HepG2 (cell line): ENCODE results near the gene DOC2A. TPM values are rescaled to one million over a fixed set of nuclear protein-coding genes. Genes with fewer than 3 reads are reported as not detected.

Experiments used
- ATAD3A ChIP-seq: sonication (generic); formaldehyde crosslinking; IDR thresholded peaks from 2 replicates; pipeline ENCODE4 v1.4.0; 2020; ENCODE audit warnings: missing genetic modification reagents
- BORCS8-MEF2B ChIP-seq: sonication (generic); formaldehyde crosslinking; IDR thresholded peaks from 2 replicates; pipeline ENCODE4 v1.8.0; 2022; ENCODE audit warnings: mild to moderate bottlenecking, missing genetic modification reagents
- CBX2 ChIP-seq, 2 experiments: fragments of 200-600 bp in 1 of 2; sonication (generic); formaldehyde crosslinking in 1 of 2; IDR thresholded peaks; 2 replicates each; pipeline versions ENCODE4 v1.7.0 to v1.8.1; 2018 to 2022; ENCODE audit warnings: low read depth in 2 of 2, low read length in 1 of 2, mild to moderate bottlenecking in 1 of 2, missing genetic modification reagents in 1 of 2
- KDM1A ChIP-seq: IDR thresholded peaks from 2 replicates; pipeline ENCODE4 v1.6.1; 2016; ENCODE audit warnings: missing compliant biosample characterization
- PCBP1 ChIP-seq: fragments of 200-400 bp; formaldehyde crosslinking; IDR thresholded peaks from 2 replicates; pipeline ENCODE4 v1.6.1; 2017; ENCODE audit warnings: mild to moderate bottlenecking, low read depth, low read length, borderline replicate concordance
- SRF ChIP-seq: IDR thresholded peaks from 2 replicates; pipeline ENCODE4 v1.6.1; 2011; ENCODE audit warnings: mild to moderate bottlenecking, low read depth, low read length, moderate library complexity
- ZNF614 ChIP-seq: IDR thresholded peaks from 2 replicates; pipeline ENCODE4 v1.6.1; 2018; ENCODE audit warnings: missing biosample characterization, missing genetic modification reagents, inconsistent platforms, borderline replicate concordance
- polyA plus RNA-seq, 8 experiments: library from polyadenylated mRNA; depleted of rRNA in 3 of 8; stranded (reverse) in 7 of 8; unstranded in 1 of 8; fragments of >200 nt; fragmentation: Illumina TruSeq in 4 of 8; extraction: Trizol in 4 of 8; gene quantifications; 2 replicates each; pipeline versions ENCODE4 v1.2.1 to v1.2.3, GENCODE V29; 2011 to 2016; ENCODE audit warnings: low read depth in 4 of 8, missing spikeins in 1 of 8, mixed read lengths in 1 of 8; ENCODE audit not compliant: insufficient read depth in 1 of 8
- total RNA-seq, 5 experiments: library from RNA; depleted of rRNA; stranded (reverse); fragments of >200 nt; fragmentation: Illumina TruSeq; extraction: Trizol; gene quantifications; 2 replicates each; pipeline ENCODE4 v1.2.3, GENCODE V29; 2016; ENCODE audit warnings: low read depth in 1 of 5
- TF ChIP-seq, protein P1 (sequence below): sonication (generic); formaldehyde crosslinking; IDR thresholded peaks from 2 replicates; pipeline ENCODE4 v1.5.1; 2020; ENCODE audit warnings: mild to moderate bottlenecking, missing genetic modification reagents, borderline replicate concordance
- TF ChIP-seq, protein P2 (sequence below): sonication (generic); formaldehyde crosslinking; IDR thresholded peaks from 2 replicates; pipeline ENCODE4 v1.4.0; 2020; ENCODE audit warnings: missing genetic modification reagents
- TF ChIP-seq, protein P3 (sequence below): sonication (generic); formaldehyde crosslinking; IDR thresholded peaks from 2 replicates; pipeline ENCODE4 v1.4.0; 2020; ENCODE audit warnings: mild to moderate bottlenecking, missing genetic modification reagents
- TF ChIP-seq, protein P4 (sequence below): sonication (generic); formaldehyde crosslinking; IDR thresholded peaks from 2 replicates; pipeline ENCODE4 v1.4.0; 2020; ENCODE audit warnings: missing genetic modification reagents

DOC2A gene
- total and polyA plus RNA-seq, 2 of the 13 experiments (the other 11 are each of a cell fraction or from before 2014, with no cell fraction given), result 0.15 to 0.55 TPM

DNA sequence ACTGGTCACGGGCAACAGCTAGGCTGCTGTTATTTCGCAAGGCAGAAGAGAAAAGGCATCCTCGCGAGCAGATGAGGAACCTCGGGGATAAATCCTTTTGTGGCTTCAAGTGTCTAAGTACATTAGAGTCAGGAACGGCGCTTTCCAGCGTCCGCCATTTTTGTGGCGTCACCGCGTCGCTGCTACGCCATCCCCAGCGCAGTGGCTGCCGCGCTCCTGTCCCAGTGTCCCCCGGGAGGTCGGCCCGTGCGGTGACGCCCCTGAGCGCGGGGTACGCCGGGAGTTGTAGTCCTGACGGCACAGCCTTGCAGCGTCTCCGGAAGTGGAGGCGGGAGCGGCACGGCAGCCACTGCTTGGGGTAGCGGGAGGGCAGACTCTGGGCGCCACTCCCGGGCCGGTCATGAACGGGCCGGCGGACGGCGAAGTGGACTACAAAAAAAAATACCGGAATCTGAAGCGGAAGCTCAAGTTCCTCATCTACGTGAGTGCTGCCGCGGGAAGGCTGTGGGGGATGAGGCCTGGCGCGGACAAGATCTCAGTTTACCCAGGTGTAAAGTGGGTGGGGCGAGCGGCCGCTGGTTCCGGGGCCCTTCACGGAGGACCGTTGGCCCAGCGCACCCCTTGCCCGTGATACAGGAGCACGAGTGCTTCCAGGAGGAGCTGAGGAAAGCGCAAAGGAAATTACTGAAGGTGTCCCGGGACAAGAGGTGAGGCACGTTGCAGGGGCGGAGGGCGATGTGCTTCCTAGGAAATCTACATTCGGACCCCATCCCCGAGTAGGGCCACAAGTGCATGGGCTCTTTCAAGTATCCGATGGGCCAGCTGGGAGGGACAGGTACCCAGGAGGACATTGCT is 14.7 kb downstream of the DOC2A start, which contains the start of gene INO80E (continued):
- TF ChIP-seq, protein P1, sequence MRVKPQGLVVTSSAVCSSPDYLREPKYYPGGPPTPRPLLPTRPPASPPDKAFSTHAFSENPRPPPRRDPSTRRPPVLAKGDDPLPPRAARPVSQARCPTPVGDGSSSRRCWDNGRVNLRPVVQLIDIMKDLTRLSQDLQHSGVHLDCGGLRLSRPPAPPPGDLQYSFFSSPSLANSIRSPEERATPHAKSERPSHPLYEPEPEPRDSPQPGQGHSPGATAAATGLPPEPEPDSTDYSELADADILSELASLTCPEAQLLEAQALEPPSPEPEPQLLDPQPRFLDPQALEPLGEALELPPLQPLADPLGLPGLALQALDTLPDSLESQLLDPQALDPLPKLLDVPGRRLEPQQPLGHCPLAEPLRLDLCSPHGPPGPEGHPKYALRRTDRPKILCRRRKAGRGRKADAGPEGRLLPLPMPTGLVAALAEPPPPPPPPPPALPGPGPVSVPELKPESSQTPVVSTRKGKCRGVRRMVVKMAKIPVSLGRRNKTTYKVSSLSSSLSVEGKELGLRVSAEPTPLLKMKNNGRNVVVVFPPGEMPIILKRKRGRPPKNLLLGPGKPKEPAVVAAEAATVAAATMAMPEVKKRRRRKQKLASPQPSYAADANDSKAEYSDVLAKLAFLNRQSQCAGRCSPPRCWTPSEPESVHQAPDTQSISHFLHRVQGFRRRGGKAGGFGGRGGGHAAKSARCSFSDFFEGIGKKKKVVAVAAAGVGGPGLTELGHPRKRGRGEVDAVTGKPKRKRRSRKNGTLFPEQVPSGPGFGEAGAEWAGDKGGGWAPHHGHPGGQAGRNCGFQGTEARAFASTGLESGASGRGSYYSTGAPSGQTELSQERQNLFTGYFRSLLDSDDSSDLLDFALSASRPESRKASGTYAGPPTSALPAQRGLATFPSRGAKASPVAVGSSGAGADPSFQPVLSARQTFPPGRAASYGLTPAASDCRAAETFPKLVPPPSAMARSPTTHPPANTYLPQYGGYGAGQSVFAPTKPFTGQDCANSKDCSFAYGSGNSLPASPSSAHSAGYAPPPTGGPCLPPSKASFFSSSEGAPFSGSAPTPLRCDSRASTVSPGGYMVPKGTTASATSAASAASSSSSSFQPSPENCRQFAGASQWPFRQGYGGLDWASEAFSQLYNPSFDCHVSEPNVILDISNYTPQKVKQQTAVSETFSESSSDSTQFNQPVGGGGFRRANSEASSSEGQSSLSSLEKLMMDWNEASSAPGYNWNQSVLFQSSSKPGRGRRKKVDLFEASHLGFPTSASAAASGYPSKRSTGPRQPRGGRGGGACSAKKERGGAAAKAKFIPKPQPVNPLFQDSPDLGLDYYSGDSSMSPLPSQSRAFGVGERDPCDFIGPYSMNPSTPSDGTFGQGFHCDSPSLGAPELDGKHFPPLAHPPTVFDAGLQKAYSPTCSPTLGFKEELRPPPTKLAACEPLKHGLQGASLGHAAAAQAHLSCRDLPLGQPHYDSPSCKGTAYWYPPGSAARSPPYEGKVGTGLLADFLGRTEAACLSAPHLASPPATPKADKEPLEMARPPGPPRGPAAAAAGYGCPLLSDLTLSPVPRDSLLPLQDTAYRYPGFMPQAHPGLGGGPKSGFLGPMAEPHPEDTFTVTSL (CRISPR knock-in tag), result no peak
- TF ChIP-seq, protein P2, sequence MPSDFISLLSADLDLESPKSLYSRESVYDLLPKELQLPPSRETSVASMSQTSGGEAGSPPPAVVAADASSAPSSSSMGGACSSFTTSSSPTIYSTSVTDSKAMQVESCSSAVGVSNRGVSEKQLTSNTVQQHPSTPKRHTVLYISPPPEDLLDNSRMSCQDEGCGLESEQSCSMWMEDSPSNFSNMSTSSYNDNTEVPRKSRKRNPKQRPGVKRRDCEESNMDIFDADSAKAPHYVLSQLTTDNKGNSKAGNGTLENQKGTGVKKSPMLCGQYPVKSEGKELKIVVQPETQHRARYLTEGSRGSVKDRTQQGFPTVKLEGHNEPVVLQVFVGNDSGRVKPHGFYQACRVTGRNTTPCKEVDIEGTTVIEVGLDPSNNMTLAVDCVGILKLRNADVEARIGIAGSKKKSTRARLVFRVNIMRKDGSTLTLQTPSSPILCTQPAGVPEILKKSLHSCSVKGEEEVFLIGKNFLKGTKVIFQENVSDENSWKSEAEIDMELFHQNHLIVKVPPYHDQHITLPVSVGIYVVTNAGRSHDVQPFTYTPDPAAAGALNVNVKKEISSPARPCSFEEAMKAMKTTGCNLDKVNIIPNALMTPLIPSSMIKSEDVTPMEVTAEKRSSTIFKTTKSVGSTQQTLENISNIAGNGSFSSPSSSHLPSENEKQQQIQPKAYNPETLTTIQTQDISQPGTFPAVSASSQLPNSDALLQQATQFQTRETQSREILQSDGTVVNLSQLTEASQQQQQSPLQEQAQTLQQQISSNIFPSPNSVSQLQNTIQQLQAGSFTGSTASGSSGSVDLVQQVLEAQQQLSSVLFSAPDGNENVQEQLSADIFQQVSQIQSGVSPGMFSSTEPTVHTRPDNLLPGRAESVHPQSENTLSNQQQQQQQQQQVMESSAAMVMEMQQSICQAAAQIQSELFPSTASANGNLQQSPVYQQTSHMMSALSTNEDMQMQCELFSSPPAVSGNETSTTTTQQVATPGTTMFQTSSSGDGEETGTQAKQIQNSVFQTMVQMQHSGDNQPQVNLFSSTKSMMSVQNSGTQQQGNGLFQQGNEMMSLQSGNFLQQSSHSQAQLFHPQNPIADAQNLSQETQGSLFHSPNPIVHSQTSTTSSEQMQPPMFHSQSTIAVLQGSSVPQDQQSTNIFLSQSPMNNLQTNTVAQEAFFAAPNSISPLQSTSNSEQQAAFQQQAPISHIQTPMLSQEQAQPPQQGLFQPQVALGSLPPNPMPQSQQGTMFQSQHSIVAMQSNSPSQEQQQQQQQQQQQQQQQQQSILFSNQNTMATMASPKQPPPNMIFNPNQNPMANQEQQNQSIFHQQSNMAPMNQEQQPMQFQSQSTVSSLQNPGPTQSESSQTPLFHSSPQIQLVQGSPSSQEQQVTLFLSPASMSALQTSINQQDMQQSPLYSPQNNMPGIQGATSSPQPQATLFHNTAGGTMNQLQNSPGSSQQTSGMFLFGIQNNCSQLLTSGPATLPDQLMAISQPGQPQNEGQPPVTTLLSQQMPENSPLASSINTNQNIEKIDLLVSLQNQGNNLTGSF (CRISPR knock-in tag), result peak; percentile 61; the same call in 1 of the 2 replicates
- TF ChIP-seq CBX2 (IDR thresholded peaks at IDR 0.05; ENCODE audit: low read depth, low read length), result no peak
- no peak for TF ChIP-seq CBX2 (CRISPR knock-in tag; IDR thresholded peaks at IDR 0.05; ENCODE audit: low read depth)
- TF ChIP-seq, protein P3, sequence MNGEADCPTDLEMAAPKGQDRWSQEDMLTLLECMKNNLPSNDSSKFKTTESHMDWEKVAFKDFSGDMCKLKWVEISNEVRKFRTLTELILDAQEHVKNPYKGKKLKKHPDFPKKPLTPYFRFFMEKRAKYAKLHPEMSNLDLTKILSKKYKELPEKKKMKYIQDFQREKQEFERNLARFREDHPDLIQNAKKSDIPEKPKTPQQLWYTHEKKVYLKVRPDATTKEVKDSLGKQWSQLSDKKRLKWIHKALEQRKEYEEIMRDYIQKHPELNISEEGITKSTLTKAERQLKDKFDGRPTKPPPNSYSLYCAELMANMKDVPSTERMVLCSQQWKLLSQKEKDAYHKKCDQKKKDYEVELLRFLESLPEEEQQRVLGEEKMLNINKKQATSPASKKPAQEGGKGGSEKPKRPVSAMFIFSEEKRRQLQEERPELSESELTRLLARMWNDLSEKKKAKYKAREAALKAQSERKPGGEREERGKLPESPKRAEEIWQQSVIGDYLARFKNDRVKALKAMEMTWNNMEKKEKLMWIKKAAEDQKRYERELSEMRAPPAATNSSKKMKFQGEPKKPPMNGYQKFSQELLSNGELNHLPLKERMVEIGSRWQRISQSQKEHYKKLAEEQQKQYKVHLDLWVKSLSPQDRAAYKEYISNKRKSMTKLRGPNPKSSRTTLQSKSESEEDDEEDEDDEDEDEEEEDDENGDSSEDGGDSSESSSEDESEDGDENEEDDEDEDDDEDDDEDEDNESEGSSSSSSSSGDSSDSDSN (CRISPR knock-in tag), result peak; percentile 84
- TF ChIP-seq, protein P4, sequence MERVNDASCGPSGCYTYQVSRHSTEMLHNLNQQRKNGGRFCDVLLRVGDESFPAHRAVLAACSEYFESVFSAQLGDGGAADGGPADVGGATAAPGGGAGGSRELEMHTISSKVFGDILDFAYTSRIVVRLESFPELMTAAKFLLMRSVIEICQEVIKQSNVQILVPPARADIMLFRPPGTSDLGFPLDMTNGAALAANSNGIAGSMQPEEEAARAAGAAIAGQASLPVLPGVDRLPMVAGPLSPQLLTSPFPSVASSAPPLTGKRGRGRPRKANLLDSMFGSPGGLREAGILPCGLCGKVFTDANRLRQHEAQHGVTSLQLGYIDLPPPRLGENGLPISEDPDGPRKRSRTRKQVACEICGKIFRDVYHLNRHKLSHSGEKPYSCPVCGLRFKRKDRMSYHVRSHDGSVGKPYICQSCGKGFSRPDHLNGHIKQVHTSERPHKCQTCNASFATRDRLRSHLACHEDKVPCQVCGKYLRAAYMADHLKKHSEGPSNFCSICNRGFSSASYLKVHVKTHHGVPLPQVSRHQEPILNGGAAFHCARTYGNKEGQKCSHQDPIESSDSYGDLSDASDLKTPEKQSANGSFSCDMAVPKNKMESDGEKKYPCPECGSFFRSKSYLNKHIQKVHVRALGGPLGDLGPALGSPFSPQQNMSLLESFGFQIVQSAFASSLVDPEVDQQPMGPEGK, result peak; percentile 63
- TF ChIP-seq SRF, result no peak
- no peak for TF ChIP-seq ATAD3A (CRISPR knock-in tag)
- peak; percentile 72; the same call in 1 of the 2 replicates for TF ChIP-seq ZNF614 (CRISPR knock-in tag)
- TF ChIP-seq KDM1A (CRISPR knock-in tag), result peak; percentile 77; the same call in 1 of the 2 replicates
- peak; percentile 21; the same call in 1 of the 2 replicates for TF ChIP-seq BORCS8-MEF2B (CRISPR knock-in tag)
- peak; percentile 79; the same call in 1 of the 2 replicates for TF ChIP-seq PCBP1
